Epidermal melanocyte (primary cell): ENCODE data around the gene AGR3.

Source experiments
- DNase-seq: peaks from one replicate; pipeline ENCODE4 v3.0.0; 2011; ENCODE audit warnings: low spot score; ENCODE audit not compliant: insufficient read length

AGR3 gene

GRCh38 chr7:16838386-16838785 lies 43.4 kb downstream of the AGR3 start:
- DNase-seq: no peak

GRCh38 chr7:16836481-16836880 lies 45.3 kb downstream of the AGR3 start:
- DNase-seq: no peak

- no peak for DNase-seq
These were observed 48.4 kb downstream of the AGR3 start for GRCh38 chr7:16833373-16833772.

GRCh38 chr7:16826060-16826459 lies 55.7 kb downstream of the AGR3 start:
- no peak for DNase-seq

DNA sequence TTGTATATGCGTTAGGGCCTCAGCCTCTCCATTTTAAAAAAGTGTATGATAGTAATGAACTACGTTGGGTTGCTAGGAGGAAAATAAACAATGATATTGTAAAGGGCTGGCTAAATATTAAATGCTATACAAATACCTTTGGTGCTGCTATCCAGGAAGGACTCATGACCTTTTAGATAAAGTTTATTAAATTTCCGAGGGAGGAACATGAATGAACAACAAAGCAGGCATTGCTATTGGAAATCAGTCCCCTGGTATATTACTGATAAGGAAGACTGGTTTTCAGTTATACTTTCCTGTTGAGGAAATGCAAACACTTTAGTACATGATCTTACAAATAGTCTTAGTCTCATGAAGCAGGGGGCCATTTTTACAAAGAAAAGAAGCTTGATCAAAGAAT lies 59.8 kb downstream of the AGR3 start:
- no peak for DNase-seq

DNA sequence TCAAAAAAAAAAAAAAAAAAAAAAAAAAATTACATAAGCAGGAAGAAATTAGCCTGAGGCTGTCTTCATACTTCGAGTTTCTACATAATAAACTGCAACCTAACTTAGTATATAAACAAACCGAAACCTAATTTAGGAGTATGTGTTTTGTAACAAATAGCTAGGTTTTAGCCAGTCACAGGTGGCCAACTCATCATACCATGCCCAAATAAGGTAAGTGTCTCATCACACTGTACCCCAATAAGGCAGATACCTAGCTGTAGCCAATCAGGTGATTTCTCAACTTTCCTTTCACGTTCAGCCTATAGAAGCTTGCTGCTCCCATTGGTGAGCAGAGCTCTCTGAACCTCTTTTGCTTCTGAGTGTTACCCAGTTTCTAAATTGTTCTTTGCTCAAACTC lies 63.1 kb downstream of the AGR3 start:
- DNase-seq: no peak

DNA sequence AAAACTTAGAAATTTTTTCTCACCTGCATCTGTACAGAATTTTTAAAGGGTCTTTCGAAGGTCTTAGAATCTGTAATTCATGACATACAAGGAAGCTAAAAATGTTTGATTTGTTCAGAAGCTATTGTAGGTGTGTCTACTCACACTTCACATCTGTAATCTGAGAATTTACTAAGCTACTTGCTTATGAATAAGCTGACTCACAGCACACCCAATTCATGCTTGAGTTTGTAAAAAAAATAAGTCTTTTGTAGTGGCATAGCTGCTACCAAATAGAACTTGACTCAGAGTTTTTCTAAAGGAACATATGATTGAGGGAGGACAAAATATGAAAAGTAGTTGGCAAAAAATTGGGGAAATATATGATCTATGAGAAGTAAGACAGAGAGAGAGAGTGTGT lies 64.2 kb downstream of the AGR3 start:
- DNase-seq: no peak

DNA sequence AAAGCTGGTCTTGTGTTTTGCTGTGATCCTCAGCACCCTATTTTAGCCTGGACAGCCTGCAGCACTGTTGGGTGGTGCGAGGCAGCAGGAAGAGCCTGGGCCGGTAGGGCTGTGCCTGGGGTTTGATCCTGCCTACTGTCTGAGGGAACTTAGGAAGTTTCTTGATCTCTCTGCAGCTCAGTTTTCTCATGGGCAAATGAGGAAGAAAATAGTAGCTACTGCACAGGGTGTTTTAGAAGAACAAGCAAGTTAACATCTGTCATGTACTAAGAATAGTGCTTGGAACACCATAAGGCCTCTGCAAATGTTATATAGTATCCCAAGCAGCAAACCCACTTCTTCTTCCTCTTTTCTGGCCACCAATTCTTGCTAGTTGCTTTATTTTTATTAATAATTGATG lies 65.0 kb downstream of the AGR3 start:
- DNase-seq: no peak

DNA sequence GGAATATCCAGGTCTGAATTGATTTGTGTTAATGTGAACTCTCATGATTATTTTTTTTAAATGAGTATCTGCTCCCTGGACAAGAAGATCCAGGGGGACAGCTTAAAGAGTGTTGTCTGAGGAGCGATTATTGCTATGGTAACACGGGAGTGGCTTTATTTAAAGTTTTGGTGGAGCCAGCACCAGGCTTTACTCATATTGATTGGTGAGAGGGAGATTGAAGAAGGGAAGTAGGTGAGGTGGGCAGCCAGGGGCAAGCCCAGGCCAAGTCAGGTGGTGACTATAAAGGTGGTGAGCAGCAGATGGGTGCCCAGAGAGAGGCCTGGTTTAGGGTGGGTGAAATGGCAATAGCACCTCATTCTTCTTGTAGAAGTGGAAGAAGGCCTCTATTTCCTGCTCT lies 66.8 kb downstream of the AGR3 start:
- DNase-seq: no peak

DNA sequence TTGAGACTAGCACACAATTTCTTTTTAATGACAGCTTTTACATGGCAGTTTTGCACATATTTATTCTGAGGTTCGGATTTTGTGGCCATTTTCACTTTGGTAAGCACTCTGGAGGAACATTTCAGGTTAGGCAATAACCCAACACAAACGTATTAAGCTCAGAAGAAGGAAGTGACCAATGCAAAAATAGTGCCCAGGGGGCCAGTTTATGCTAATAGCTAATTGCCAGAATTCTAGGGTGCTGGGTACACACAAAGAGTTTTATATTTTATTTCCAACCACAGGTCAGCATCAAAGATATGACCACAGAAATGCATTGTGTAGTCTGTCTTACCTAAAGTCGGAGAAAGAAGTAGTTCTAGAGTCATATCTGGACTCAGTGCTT lies 68.6 kb downstream of the AGR3 start:
- no peak for DNase-seq

DNA sequence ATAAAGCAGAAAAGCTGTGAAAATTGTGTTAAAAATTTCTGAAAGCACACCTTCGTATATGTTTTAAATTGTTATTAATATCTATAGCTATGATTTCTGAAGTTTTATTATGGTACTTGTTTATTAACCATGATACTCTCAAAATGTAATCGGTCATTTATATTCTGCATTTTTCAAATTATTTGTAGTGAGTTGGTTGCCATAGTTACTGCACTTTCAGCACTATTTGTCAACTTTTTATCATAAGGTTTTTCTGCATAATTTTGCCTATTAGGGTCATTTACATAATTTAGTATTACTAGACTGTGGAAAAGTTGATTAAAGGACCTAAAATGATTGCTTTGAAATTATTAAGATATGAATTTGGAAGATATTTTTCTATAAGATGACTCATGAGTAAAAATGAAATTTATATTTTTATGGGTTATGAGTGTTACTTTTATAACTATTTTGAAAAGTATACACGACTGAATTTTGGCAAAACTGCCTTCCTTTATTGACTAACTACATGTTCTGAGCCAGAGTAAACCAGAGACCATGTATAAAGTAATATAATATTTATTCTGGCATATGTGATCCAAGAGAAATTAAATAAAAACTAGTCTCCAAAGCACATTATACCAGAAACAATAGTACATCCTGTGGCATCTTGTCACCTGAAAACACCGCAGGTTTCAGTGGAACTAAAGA lies 69.1 kb downstream of the AGR3 start:
- no peak for DNase-seq

DNA sequence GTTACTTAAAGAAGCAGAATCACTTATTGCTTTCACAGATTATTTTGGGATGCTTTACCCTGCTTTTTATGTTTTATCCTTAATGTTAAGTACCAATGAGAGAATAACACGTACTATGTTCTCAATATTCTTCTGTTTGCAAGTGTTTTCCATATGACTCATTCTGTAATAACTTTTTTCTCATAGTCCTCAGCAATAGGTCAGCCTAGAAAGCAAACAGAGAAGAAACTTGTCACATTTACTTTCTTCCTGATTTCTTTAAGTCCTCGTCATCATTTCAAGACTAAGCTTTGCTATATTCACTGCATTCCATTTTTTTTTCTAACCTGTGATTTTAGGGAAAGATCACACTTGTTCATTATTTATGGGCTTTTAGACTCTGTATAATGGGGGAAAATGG lies 70.2 kb downstream of the AGR3 start:
- DNase-seq: no peak

DNA sequence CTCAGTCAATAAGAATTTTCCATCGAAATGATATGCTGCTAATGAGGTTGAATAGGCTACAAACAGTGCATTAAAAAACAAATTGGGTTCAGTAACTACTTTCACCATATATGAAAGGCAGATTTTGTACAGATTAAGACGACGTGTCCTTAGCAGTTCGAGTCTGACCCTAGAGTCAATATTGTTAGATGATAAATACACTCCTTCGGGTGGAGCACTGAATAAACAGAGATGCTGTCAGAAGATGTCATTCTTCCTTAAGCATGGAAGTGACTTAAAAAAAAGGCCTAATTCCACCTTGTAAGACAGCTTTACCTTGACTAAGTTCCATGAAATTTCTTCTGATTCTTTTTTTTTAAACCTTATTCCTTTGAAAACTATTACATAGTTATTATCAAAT lies 71.2 kb downstream of the AGR3 start:
- no peak for DNase-seq

DNA sequence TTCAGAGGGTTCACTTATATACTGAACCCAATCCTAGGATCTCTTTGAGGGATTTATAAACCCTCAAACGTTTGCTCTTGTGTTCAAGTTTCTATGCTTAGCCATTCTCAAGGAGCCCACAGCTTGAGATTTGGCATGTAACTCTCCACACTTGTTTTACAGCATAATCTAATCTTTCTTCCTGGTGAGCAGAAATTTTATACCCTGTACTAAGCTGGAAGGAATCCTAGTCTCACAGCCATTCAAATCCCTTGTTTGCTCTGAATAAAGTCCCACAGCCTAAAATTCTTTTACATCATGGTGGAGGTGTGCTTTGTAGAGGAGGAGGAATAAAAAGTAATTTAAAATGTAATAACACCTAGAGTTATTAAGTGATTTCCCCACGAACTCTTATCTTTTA lies 71.7 kb downstream of the AGR3 start:
- no peak for DNase-seq
